ENCODE results near the gene CDK18.

Gene CDK18

GRCh38 chr1:205565799-205566198, 61.3 kb downstream of the CDK18 start:
- Histone ChIP-seq H3K27me3 (peaks cover 45% of the 10 kb centered on the region), H3K9me3 (no peaks in the 10 kb centered on the region), H3K4me3 (ENCODE audit: low read depth, low read length) (no peak overlapping the region), H3K4me1 (no peaks in the 10 kb centered on the region), H3K36me3 (no peaks in the 10 kb centered on the region)
- DNase-seq, result no peak
- TF ChIP-seq CTCF (IDR thresholded peaks at IDR 0.05; ENCODE audit: low read depth, low read length), result no peak

GRCh38 chr1:205567716-205568115, 63.2 kb downstream of the CDK18 start:
- H3K9me3 ChIP-seq, result no peaks in the 10 kb centered on the region
- no peaks in the 10 kb centered on the region for H3K36me3 ChIP-seq
- no peaks in the 10 kb centered on the region for H3K4me1 ChIP-seq
- no peak overlapping the region for H3K4me3 ChIP-seq (ENCODE audit: low read depth, low read length)
- TF ChIP-seq CTCF (IDR thresholded peaks at IDR 0.05; ENCODE audit: low read depth, low read length), result no peak
- DNase-seq, result no peak
- peaks cover 63% of the 10 kb centered on the region for H3K27me3 ChIP-seq

GRCh38 chr1:205568135-205568468, 63.6 kb downstream of the CDK18 start:
- Histone ChIP-seq H3K36me3 (no peaks in the 10 kb centered on the region), H3K9me3 (no peaks in the 10 kb centered on the region), H3K27me3 (peaks cover 63% of the 10 kb centered on the region), H3K4me3 (ENCODE audit: low read depth, low read length) (no peak overlapping the region), H3K4me1 (no peaks in the 10 kb centered on the region)
- no peak for TF ChIP-seq CTCF (IDR thresholded peaks at IDR 0.05; ENCODE audit: low read depth, low read length)
- DNase-seq, result no peak

GRCh38 chr1:205568469-205569361, 64.2 kb downstream of the CDK18 start:
- TF ChIP-seq CTCF (IDR thresholded peaks at IDR 0.05; ENCODE audit: low read depth, low read length), result peak; percentile 16; the same call in 1 of the 2 replicates
- no peak for DNase-seq
- no peak overlapping the region for H3K4me3 ChIP-seq (ENCODE audit: low read depth, low read length)

GRCh38 chr1:205569411-205570172, 65.1 kb downstream of the CDK18 start:
- DNase-seq, result no peak
- TF ChIP-seq CTCF (IDR thresholded peaks at IDR 0.05; ENCODE audit: low read depth, low read length), result no peak
- H3K27me3 ChIP-seq, result peaks cover 63% of the 10 kb centered on the region
- no peaks in the 10 kb centered on the region for H3K9me3 ChIP-seq
- H3K4me3 ChIP-seq (ENCODE audit: low read depth, low read length), result no peak overlapping the region
- no peaks in the 10 kb centered on the region for H3K4me1 ChIP-seq
- H3K36me3 ChIP-seq, result no peaks in the 10 kb centered on the region

More at GRCh38 chr1:205568469-205569361, 64.2 kb downstream of the CDK18 start:
- Histone ChIP-seq H3K27me3 (peaks cover 63% of the 10 kb centered on the region), H3K4me1 (no peaks in the 10 kb centered on the region), H3K9me3 (no peaks in the 10 kb centered on the region), H3K36me3 (no peaks in the 10 kb centered on the region)

GRCh38 chr1:205570173-205570501, 65.7 kb downstream of the CDK18 start:
- H3K4me3 ChIP-seq (ENCODE audit: low read depth, low read length), result no peak overlapping the region
- no peaks in the 10 kb centered on the region for H3K4me1 ChIP-seq
- no peak for TF ChIP-seq CTCF (IDR thresholded peaks at IDR 0.05; ENCODE audit: low read depth, low read length)
- peaks cover 63% of the 10 kb centered on the region for H3K27me3 ChIP-seq
- DNase-seq, result no peak
- no peaks in the 10 kb centered on the region for H3K36me3 ChIP-seq
- no peaks in the 10 kb centered on the region for H3K9me3 ChIP-seq

Data from BE2C (cell line).